Ramos (cell line): ENCODE results near the gene UGT1A3.

Experiments used
- in situ Hi-C: fragments of 300-500 bp; cut with MboI; formaldehyde crosslinking; loops from one replicate; pipeline ENCODE4 v1.14.3; 2022; ENCODE audit warnings: low sequenced_read_pairs; ENCODE audit not compliant: unreplicated experiment

UGT1A3 gene

GRCh38 chr2:233811732-233812131 lies 82.9 kb downstream of the UGT1A3 start:
- in situ Hi-C loops: no loop called here

- in situ Hi-C loops: no loop called here
These were observed 84.6 kb downstream of the UGT1A3 start for GRCh38 chr2:233813236-233814055.

DNA sequence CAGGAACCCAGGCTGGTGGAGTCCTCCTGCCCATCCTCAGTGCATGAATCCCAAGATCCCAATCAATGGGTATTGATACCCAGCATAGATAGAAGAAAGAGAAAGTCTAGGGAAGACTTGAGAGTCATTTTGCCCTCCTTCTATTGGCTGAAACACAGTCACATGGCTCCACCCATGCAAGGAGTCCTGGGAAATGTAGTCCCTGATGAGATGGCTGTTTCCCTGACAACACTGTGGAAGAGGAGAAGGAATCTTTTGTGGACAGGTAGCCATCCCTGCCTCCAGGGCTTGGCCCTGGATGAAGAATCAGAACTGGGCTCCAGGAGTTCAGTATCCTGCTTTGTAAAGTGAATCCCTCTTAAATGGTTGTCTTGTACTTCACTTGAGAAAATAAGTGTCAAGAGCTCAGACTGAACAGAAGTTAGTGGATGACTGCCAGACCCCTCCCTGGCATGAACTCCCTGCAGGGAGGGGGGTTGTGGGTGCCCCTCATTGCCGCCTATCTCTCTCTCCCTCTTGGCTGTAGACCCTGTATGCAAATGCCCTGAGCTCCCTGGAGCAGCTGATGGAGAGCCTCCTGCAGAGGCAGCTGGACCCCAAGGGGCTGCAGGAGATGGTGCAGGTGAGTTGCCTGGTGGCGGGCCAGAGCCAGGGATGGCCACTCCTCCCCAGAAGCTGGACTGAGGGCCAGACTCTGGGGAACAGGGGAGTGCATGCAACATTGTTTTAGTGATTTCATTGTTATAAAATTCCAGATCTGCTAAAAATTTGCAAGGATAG lies 85.4 kb downstream of the UGT1A3 start:
- in situ Hi-C loops: no loop called here

DNA sequence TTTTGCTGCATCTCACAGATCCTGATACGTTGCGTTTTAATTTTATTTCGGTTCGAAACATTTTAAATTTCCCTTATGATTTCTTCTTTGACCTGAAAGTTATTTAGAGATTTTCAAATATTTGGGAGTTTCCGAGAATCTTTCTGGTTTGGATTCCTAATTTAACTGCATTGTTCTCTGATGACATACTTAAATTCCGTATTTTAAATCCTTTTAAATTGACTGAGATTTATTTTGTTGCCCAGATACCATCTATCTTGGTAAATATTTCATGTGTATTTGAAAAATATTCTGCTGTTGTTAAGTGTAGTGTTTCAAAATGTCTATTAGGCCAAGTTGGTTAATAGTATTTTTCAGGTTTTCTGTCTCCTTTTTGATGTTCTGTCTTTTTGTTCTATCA lies 87.0 kb downstream of the UGT1A3 start:
- in situ Hi-C loops: no loop called here

GRCh38 chr2:233816334-233816733 lies 87.5 kb downstream of the UGT1A3 start:
- in situ Hi-C loops: no loop called here

DNA sequence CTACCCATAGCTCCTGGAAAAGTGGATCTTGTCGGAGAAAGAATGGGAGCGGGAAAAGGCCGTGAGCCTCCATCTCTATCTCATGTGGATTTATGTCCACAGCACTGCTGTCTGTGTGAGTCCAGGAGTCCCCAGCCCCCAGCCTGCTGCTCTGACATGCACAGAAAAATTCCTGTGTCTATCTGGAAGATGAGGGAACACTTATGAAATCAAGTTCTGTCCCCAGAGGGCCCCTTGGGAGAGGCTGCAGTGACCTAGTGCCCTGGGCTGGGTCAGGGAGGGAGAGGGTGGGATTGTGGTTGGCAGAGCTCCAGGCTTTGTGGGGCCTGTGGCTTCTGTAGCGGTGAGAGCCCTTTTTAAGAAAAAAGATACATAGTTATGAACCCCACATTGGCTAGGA lies 87.9 kb downstream of the UGT1A3 start:
- in situ Hi-C loops: no loop called here

- in situ Hi-C loops: no loop called here
These were observed 88.6 kb downstream of the UGT1A3 start for GRCh38 chr2:233817361-233817911.

GRCh38 chr2:233817995-233818638 lies 89.3 kb downstream of the UGT1A3 start:
- in situ Hi-C loops: no loop called here

GRCh38 chr2:233818639-233819621 lies 90.1 kb downstream of the UGT1A3 start:
- in situ Hi-C loops: no loop called here

GRCh38 chr2:233819884-233820773 lies 91.3 kb downstream of the UGT1A3 start:
- in situ Hi-C loops: no loop called here

DNA sequence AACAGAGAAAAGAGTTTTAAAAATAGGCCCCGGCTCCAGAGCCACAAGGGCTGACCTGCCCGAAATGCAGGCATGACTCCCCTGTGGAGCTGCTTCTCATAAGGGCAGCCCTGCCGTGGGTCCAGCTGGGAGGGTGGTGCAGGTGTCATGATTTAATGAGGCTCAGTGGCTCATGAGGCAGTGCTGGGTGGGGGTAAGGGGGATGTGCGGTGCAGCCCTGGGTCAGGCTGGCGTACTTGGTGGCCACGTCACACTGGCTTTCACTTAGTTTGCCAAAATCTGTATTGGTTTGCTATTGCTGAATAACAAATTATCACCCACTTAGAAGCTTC lies 91.9 kb downstream of the UGT1A3 start:
- in situ Hi-C loops: no loop called here

GRCh38 chr2:233821196-233821595 lies 92.4 kb downstream of the UGT1A3 start:
- in situ Hi-C loops: no loop called here

DNA sequence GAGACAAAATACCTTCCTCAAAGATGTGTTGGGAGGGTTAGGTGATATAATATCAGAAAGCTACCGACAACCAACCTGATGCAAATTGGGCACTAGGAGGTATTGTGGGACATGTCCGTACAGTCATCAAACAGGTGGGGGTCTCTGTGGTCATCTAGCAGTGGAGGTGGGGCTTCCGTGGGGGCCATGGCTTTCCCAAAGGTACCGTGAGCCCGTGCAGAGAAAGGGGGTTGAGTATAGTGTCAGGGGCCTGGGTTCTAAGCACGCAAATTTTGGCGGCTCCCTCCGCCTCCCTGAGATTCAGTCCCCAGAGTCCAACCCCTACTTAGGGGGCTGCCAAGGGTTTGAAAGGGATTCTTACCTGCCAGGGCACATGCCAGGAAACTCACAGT lies 92.9 kb downstream of the UGT1A3 start:
- in situ Hi-C loops: no loop called here

DNA sequence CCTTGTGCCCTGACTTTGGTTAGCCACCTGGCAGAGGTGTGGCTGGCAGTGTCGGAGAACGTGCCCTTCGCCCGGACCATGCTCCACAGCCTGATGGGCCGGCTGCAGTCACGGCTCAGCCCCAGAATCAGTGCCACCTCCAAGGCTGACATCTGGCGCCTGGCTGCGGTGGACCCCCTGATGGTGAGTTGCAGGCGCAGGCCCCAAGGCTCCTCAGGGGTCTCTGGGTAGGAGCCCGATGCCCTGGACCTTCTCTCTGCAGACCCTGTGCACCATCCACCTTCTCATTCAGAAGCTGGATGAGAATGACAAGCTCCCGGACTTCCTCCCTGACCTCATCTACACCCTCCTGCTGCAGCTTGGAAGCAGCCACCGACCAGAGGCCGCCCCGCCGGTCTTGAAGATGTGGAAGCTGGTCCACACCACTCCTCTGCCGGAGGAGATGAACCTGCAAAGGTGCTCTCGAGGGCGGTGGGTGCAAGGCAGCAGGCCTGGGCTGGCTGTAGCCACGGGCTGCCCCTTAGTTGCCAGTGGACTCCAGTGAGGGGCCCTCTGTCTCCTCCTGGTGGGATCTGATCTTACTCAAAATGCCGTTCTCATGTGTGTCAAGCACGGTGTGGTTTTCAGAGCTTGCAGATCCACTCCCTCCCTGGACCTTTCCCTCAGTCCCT lies 93.4 kb downstream of the UGT1A3 start:
- in situ Hi-C loops: no loop called here
